ENCODE measurements around the gene UBE2D3.

The UBE2D3 gene

DNA sequence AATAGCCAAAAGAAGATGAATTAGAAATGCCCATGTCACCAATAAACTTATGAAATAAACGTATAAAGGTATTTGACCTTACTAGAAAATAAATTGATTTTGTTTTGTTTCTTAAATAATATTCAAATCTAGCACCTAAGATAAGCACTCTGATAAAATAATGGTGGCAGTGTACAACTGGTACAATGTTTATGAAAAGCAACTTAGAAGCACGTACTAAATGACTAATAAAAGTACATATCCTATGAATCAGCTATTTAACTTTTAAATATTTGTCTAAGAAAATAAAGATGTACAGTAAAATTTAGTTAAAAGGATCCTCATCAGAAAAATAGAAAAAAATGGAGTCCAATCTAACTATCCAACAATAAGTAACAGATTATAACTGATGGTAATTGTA lies 73.3 kb downstream of the UBE2D3 start:
- no peak for DNase-seq (ENCODE audit: low read depth)

GRCh38 chr4:102751941-102752340 lies 75.4 kb downstream of the UBE2D3 start:
- DNase-seq (ENCODE audit: low read depth) = no peak
